Endothelial cell of umbilical vein (primary cell): ENCODE data around the gene PLA2G4E. TPM values are rescaled to one million over a fixed set of nuclear protein-coding genes. Genes with fewer than 3 reads are reported as not detected.

Experiments
- BruUV-seq: library from RNA; stranded (reverse); fragments of 400-500 nt; replicated peaks from 2 replicates; lab custom pipeline; 2021; lab: Mats Ljungman, UMichigan
- CTCF ChIA-PET: fragments of 300-600, 350-600 bp; sonication (Branson Sonifier 250); formaldehyde crosslinking; loops from one replicate; lab custom pipeline; 2021; ENCODE audit warnings: antibody characterized with exemption, inconsistent platforms; lab: Charles Lee
- POLR2A ChIA-PET: fragments of 300-600, 350-600 bp; sonication (Branson Sonifier 250); formaldehyde crosslinking; loops from one replicate; lab custom pipeline; 2021; ENCODE audit warnings: antibody characterized with exemption, inconsistent platforms; lab: Charles Lee
- DNase-seq: peaks from one replicate; pipeline ENCODE4 v3.0.0-alpha.2; 2011; ENCODE audit warnings: low read depth, low spot score
- FAIRE-seq: peaks from 2 replicates; lab custom pipeline; 2011; peaks lifted over from hg19 to GRCh38; lab: Jason Lieb, UNC
- H2AFZ ChIP-seq: 2 replicates; pipeline ENCODE4 v1.6.0; 2012; ENCODE audit warnings: low read depth, low read length, control low read depth, inconsistent platforms
- H3K27ac ChIP-seq: 2 replicates; pipeline ENCODE4 v1.5.1; 2011; ENCODE audit warnings: low read depth, mild to moderate bottlenecking, control low read depth, low read length, moderate library complexity; ENCODE audit not compliant: insufficient read depth
- H3K27me3 ChIP-seq, 2 experiments: 2 replicates each; pipeline versions ENCODE4 v1.6.0 to v1.6.1; 2011; ENCODE audit warnings: low read length in 2 of 2, mixed read lengths in 1 of 2; ENCODE audit not compliant: control insufficient read depth in 2 of 2, insufficient read depth in 2 of 2
- H3K36me3 ChIP-seq, 2 experiments: 2 replicates in 1 of 2; 3 replicates in 1 of 2; pipeline ENCODE4 v1.5.1; 2011; ENCODE audit warnings: low read length in 2 of 2, mild to moderate bottlenecking in 1 of 2, moderate library complexity in 1 of 2; ENCODE audit not compliant: control insufficient read depth in 2 of 2, insufficient read depth in 2 of 2; ENCODE audit errors: extremely low read depth in 1 of 2
- H3K4me1 ChIP-seq: 3 replicates; pipeline ENCODE4 v1.5.1; 2011; ENCODE audit warnings: mild to moderate bottlenecking, low read length; ENCODE audit not compliant: control insufficient read depth, insufficient read depth; ENCODE audit errors: extremely low read depth
- H3K4me2 ChIP-seq: 2 replicates; pipeline ENCODE4 v1.6.1; 2011; ENCODE audit warnings: low read length, control low read depth, mixed read lengths; ENCODE audit not compliant: insufficient read depth
- H3K4me3 ChIP-seq, 3 experiments: fragments of 200-600 bp in 1 of 3; sonication (generic), shearing (Covaris generic) in 1 of 3; replicated peaks in 1 of 3; 2 replicates each; pipeline ENCODE4 v1.5.1; 2011 to 2016; ENCODE audit warnings: control low read depth in 3 of 3, low read length in 3 of 3, mild to moderate bottlenecking in 2 of 3, inconsistent platforms in 1 of 3, low read depth in 1 of 3, moderate library complexity in 1 of 3; ENCODE audit not compliant: insufficient read depth in 1 of 3
- H3K79me2 ChIP-seq: 2 replicates; pipeline ENCODE4 v1.6.0; 2012; ENCODE audit warnings: low read length, inconsistent platforms; ENCODE audit not compliant: control insufficient read depth, insufficient read depth
- H3K9ac ChIP-seq: replicated peaks from 2 replicates; pipeline ENCODE3; 2011; ENCODE audit warnings: low read length, control low read depth; ENCODE audit not compliant: insufficient read depth; ENCODE audit errors: extremely low read depth
- H3K9me1 ChIP-seq: replicated peaks from 3 replicates; pipeline ENCODE4 v1.6.0; 2011; ENCODE audit warnings: mild to moderate bottlenecking, low read length; ENCODE audit not compliant: control insufficient read depth, insufficient read depth; ENCODE audit errors: extremely low read depth
- H3K9me3 ChIP-seq: replicated peaks from 2 replicates; pipeline ENCODE4 v1.5.1; 2012; ENCODE audit warnings: low read length, inconsistent platforms; ENCODE audit not compliant: control insufficient read depth, insufficient read depth
- H4K20me1 ChIP-seq: replicated peaks from 2 replicates; pipeline ENCODE3; 2011; ENCODE audit warnings: mild to moderate bottlenecking, low read length; ENCODE audit not compliant: control insufficient read depth, insufficient read depth; ENCODE audit errors: extremely low read depth
- EZH2 ChIP-seq: IDR thresholded peaks from 2 replicates; pipeline ENCODE4 v1.6.1; 2012; ENCODE audit warnings: borderline replicate concordance, low read depth, mild to moderate bottlenecking, moderate library complexity, low read length, inconsistent platforms; ENCODE audit not compliant: severe bottlenecking
- FOS ChIP-seq: IDR thresholded peaks from 2 replicates; pipeline ENCODE4 v1.6.1; 2011; ENCODE audit warnings: mild to moderate bottlenecking, low read length, moderate library complexity, borderline replicate concordance; ENCODE audit not compliant: insufficient read depth
- GATA2 ChIP-seq: IDR thresholded peaks from 2 replicates; pipeline ENCODE4 v1.7.0; 2011; ENCODE audit warnings: low read depth, mild to moderate bottlenecking, moderate library complexity, mixed read lengths, low read length; ENCODE audit not compliant: insufficient read length, insufficient read depth
- JUN ChIP-seq: IDR thresholded peaks from 2 replicates; pipeline ENCODE4 v1.6.1; 2011; ENCODE audit warnings: borderline replicate concordance, low read depth; ENCODE audit not compliant: insufficient read length, insufficient read depth
- MYC ChIP-seq: IDR thresholded peaks from one replicate; pipeline ENCODE4 v1.6.1; 2011; ENCODE audit warnings: mild to moderate bottlenecking, low read depth, low read length
- POLR2A ChIP-seq: IDR thresholded peaks from 2 replicates; pipeline ENCODE4 v1.6.1; 2012; ENCODE audit warnings: low read depth, mild to moderate bottlenecking, control low read depth, low read length
- POLR2AphosphoS5 ChIP-seq: IDR thresholded peaks from 2 replicates; pipeline ENCODE4 v1.6.1; 2012; ENCODE audit warnings: low read depth, mild to moderate bottlenecking, control low read depth, low read length, moderate library complexity; ENCODE audit not compliant: insufficient read depth
- dilution Hi-C: fragments of 300-500 bp; cut with MboI; formaldehyde crosslinking; loops from one replicate; pipeline ENCODE4 v1.15.0; 2019; ENCODE audit warnings: low sequenced_read_pairs; ENCODE audit not compliant: extremely low pct_ligation_motif_present
- intact Hi-C: fragments of 100-400 bp; cut with micrococcal nuclease; formaldehyde crosslinking; loops from one replicate; pipeline ENCODE4 v1.10.0; 2022
- polyA plus RNA-seq, 4 experiments: library from polyadenylated mRNA; depleted of rRNA in 3 of 4; stranded (reverse) in 3 of 4; unstranded in 1 of 4; fragments of >200 nt; gene quantifications; 2 replicates each; pipeline versions ENCODE4 v1.2.1 to v1.2.3, GENCODE V29; 2011 to 2012; ENCODE audit warnings: missing spikeins in 1 of 4
- total RNA-seq: library from RNA; stranded (reverse); gene quantifications from 2 replicates; pipeline ENCODE4 v1.2.3, GENCODE V29; 2021
- TF ChIP-seq, protein P1 (sequence below): IDR thresholded peaks from 2 replicates; pipeline ENCODE4 v1.6.1; 2011; ENCODE audit not compliant: insufficient read depth, insufficient read length
- TF ChIP-seq, protein P2 (sequence below), 2 donors: IDR thresholded peaks; 1 replicate in 1 of 2; 2 replicates in 1 of 2; pipeline ENCODE4 v1.5.1; 2011; ENCODE audit warnings: low read length in 2 of 2, mild to moderate bottlenecking in 2 of 2, moderate library complexity in 2 of 2, control low read depth in 1 of 2, inconsistent platforms in 1 of 2, low read depth in 1 of 2; ENCODE audit not compliant: insufficient read depth in 1 of 2; ENCODE audit errors: extremely low read depth in 1 of 2

PLA2G4E gene
- total and polyA plus RNA-seq, 2 donors (not counting 3 experiments of a cell fraction or from before 2014, with no cell fraction given), result not detected

DNA sequence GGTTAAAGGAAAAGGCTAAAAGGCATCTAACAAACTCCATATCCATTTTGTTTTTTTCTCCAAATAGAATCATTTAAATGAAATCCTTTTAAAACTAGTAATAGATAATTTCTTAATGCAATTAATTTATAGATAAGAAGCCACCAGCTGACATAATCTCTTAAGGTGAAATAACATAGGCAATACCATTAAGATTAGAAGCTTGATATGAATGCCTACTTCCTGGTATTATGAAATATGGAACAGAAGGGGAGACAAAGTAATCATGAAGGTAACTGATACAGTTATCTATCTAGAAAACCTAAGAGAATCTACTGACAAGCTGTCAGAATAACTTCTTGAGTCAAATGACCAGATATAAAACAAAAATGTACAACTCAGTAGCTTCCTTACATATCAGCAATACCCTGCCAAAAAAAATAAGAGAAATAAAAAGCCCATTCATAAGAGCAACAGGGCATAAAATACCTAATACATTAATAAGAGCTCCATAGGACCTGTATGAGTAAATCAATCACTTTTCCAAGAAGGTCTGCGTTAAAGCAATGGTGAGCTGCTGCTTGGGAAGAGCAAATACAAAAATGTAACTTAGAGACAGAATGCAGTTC lies 59.1 kb downstream of the PLA2G4E start:
- TF ChIP-seq POLR2AphosphoS5, result no peak
- TF ChIP-seq, protein P1, sequence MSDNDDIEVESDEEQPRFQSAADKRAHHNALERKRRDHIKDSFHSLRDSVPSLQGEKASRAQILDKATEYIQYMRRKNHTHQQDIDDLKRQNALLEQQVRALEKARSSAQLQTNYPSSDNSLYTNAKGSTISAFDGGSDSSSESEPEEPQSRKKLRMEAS, result no peak
- TF ChIP-seq, protein P2, sequence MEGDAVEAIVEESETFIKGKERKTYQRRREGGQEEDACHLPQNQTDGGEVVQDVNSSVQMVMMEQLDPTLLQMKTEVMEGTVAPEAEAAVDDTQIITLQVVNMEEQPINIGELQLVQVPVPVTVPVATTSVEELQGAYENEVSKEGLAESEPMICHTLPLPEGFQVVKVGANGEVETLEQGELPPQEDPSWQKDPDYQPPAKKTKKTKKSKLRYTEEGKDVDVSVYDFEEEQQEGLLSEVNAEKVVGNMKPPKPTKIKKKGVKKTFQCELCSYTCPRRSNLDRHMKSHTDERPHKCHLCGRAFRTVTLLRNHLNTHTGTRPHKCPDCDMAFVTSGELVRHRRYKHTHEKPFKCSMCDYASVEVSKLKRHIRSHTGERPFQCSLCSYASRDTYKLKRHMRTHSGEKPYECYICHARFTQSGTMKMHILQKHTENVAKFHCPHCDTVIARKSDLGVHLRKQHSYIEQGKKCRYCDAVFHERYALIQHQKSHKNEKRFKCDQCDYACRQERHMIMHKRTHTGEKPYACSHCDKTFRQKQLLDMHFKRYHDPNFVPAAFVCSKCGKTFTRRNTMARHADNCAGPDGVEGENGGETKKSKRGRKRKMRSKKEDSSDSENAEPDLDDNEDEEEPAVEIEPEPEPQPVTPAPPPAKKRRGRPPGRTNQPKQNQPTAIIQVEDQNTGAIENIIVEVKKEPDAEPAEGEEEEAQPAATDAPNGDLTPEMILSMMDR (IDR thresholded peaks at IDR 0.05; ENCODE audit: extremely low read depth in 1 of 2, insufficient read depth in 1 of 2, low read depth in 1 of 2, low read length in 2 of 2), result no peak
- no peak for TF ChIP-seq FOS
- TF ChIP-seq POLR2A, result no peak
- TF ChIP-seq MYC, result no peak
- no peak for TF ChIP-seq JUN
- no peak for TF ChIP-seq EZH2
- TF ChIP-seq GATA2, result no peak
- H2AFZ ChIP-seq, result no peak overlapping the region
- H3K4me2 ChIP-seq, result peak overlapping the region; percentile 77
- ChIA-PET POLR2A (interaction anchor here (1.0 kb wide), 1 partner anchor 10 kb away, joined by 3 read pairs; no protein-coding TSS in a partner anchor), CTCF (interaction anchor here (0.6 to 3.1 kb wide), 9 partner anchors 9 to 176 kb away, joined by 3 to 26 read pairs (median 4); partner anchors contain the start of gene EHD4)
- no peak overlapping the region for H3K4me3 ChIP-seq
- H3K79me2 ChIP-seq, result peaks cover 94% of the 10 kb centered on the region
- H3K36me3 ChIP-seq, result peaks cover 0 to 5% of the 10 kb centered on the region in 2 experiments
- BruUV-seq, result no TSS peak
- no peaks in the 10 kb centered on the region for H4K20me1 ChIP-seq
- no peaks in the 10 kb centered on the region for H3K9me3 ChIP-seq
- dilution Hi-C loops, result no loop called here
- no peaks in the 10 kb centered on the region for H3K9me1 ChIP-seq
- peak overlapping the region; percentile 43 for H3K9ac ChIP-seq
- intact Hi-C loops, result no loop called here
- peaks cover 65% of the 10 kb centered on the region for H3K4me1 ChIP-seq
- H3K27me3 ChIP-seq, result no peaks in the 10 kb centered on the region
- DNase-seq (peak; percentile 49), FAIRE-seq (no peak)
- peak overlapping the region; percentile 69 for H3K27ac ChIP-seq
